HG02798 (cell line): ENCODE data around the gene AVL9.
"Not testable (repeated sequence)": the region's sequence is repeated elsewhere in the genome, so short reads cannot be mapped to it uniquely, and the experiment has no call there.

Experiments
- ATAC-seq: cut with Tn5 transposase; IDR thresholded peaks from one replicate; pipeline ENCODE4 v1.9.1; 2021; ENCODE audit warnings: mild to moderate bottlenecking; ENCODE audit not compliant: unreplicated experiment, poor library complexity

Gene AVL9

DNA sequence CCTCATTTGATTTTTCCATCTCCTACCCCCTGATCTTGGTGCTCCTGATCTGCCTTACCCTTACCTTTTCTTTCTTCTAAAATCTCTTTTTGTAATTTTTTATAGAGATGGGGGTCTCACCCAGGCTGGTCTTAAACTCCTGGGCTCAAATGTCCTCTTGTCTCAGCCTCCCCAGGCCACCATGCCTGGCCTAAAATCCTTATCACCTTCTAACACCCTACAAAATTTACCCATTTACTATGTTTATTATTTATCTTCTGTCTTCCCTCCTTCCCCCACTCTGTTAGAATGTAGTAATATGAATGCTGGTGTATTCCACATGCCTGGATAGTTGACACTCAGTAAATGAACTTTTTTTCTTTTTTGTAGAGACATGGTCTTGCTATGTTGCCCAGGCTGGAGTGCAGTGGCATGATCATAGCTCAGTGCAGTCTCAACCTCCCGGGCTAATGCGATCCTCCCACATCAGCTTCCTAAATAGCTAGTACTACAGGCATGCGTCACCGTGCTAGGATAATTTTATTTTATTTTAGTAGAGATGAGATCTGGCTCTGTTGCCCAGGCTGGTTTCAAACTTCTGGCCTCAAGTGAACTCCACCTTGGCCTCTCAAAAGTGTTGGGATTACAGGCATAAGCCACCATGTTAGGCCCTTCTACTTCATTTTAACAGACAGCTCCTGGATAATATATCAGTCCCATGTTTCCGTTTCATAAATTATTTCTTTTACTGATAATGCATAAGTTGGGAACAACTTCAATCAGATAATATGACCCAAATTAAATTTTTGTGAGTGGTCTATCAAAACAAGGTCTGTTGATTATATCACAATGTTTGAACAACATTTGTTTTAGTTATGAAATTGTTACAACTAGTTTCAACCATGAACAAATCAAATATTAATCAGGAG lies 136.6 kb downstream of the AVL9 start:
- ATAC-seq, result not testable (repeated sequence)

GRCh38 chr7:32633446-32633845 lies 138.2 kb downstream of the AVL9 start:
- ATAC-seq, result not testable (repeated sequence)

DNA sequence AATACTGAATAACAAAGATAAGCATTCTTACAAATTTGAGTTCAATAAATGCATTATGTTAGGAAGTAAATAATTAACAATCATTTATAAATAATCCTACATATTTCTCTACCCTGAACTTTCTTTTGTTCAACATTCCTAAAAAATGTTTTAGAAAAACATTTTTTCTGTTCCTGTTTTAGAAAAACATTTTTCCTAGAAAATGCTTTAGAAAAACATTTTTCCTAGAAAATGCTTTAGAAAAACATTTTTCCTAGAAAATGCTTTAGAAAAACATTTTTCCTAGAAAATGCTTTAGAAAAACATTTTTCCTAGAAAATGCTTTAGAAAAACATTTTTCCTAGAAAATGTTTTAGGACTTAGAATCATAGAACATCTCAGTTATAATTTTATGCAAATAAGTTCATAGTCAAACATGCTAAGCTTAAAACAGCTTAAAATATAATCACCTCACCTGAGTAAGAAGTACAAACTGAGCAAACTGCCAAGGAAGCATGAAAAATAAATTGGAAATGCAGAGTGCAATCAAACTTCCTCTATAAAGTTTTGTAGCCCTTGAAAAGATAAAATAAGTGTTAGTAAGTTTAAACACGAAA lies 139.6 kb downstream of the AVL9 start:
- ATAC-seq, result not testable (repeated sequence)

DNA sequence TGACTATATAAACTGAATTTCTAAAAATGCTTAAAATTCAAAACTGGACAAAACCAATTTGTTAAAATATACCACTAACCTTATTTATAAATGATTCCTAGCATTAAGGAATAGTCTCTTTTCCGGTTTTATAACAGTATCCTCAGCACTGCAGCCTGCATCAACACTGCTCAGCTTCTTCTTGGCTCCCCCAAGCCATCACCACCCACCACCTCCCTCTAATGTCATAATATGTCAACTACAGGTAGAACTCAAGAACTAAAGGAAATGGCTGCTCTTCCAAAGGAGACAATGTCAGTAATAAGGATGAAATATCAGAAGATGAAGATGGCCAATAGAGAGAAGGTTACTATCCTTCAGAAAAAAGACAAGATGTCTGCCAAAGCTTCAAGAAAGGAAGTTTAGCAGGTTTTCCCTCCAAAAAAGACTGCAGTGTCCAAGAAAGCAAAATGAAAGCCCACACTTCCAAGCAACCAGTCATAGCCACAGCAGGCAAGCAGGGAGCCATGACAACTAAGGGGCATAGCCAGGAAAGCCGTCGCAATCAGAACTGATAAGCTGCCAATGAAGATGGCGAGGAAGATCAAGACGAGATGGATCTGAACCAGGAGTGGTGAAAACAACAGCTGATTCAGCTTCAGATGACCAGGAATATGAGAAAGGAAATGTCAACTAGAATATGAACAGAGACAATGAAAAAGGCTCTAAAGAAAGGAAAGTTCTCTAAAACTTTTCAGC lies 141.6 kb downstream of the AVL9 start:
- ATAC-seq, result not testable (repeated sequence)

DNA sequence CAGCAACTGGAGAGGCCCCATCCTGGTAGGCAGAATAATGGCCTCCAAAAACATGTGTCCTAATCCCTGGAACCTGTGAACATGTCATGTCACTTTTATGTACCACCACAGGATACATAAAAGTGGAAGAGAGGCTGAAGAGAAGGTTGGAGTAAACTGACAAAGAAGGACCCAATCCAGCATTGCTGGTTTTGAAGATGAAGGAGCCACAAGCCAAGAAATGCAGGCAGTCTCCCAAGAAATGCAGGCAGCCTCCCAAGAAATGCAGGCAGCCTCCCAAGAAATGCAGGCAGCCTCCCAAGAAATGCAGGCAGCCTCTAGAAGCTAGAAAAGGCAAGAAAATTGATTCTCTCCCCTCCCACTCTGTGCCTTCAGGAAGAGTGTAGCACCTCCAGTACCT lies 142.3 kb downstream of the AVL9 start:
- not testable (repeated sequence) for ATAC-seq
